HEK293 (cell line): Measurements from ENCODE around the gene HGS.

Source experiments
- CTCF ChIA-PET: fragments of 350-600 bp; formaldehyde crosslinking; extraction: SDS; loops from one replicate; lab custom pipeline; 2021; ENCODE audit warnings: antibody characterized with exemption; lab: Yijun Ruan, JAX
- POLR2A ChIA-PET: fragments of 300-600 bp; formaldehyde crosslinking; extraction: SDS; loops from one replicate; lab custom pipeline; 2020; ENCODE audit warnings: antibody characterized with exemption, inconsistent platforms; lab: Yijun Ruan, JAX
- H3K27ac ChIP-seq: fragments of 200-500 bp; sonication (Bioruptor generic); 2 replicates; pipeline ENCODE4 v1.5.1; 2014; ENCODE audit warnings: low read depth, low read length, control low read depth, inconsistent platforms; ENCODE audit errors: extremely low read depth
- H3K36me3 ChIP-seq, 2 experiments: fragments of 200-500 bp in 1 of 2; sonication (Bioruptor generic) in 1 of 2; 1 replicate in 1 of 2; 2 replicates in 1 of 2; pipeline ENCODE4 v1.5.1; 2014 to 2017; ENCODE audit warnings: inconsistent platforms in 2 of 2, low read length in 2 of 2; ENCODE audit not compliant: control insufficient read depth in 2 of 2, insufficient read depth in 1 of 2
- H3K4me1 ChIP-seq: fragments of 200-500 bp; sonication (Bioruptor generic); 2 replicates; pipeline ENCODE4 v1.5.1; 2014; ENCODE audit warnings: mild to moderate bottlenecking, low read length, inconsistent platforms; ENCODE audit not compliant: control insufficient read depth, insufficient read depth
- H3K4me3 ChIP-seq: 2 replicates; pipeline ENCODE4 v1.5.1; 2011; ENCODE audit warnings: low read depth, mild to moderate bottlenecking, control low read depth, low read length, moderate library complexity
- H3K9me3 ChIP-seq: fragments of 200-500 bp; sonication (Bioruptor generic); 2 replicates; pipeline ENCODE4 v1.5.1; 2014; ENCODE audit warnings: low read depth, low read length, inconsistent platforms; ENCODE audit not compliant: control insufficient read depth, insufficient read depth
- ELK4 ChIP-seq: IDR thresholded peaks from 2 replicates; pipeline ENCODE4 v1.6.1; 2011; ENCODE audit warnings: mild to moderate bottlenecking, low read depth, low read length, borderline replicate concordance
- FEZF1 ChIP-seq: fragments of 450-650 bp; formaldehyde crosslinking; IDR thresholded peaks from 2 replicates; pipeline ENCODE4 v1.5.1; 2016; ENCODE audit warnings: missing biosample characterization, missing genetic modification characterization
- GLI4 ChIP-seq: fragments of 450-650 bp; formaldehyde crosslinking; IDR thresholded peaks from 2 replicates; pipeline ENCODE4 v1.5.1; 2016; ENCODE audit warnings: missing biosample characterization, missing genetic modification characterization
- HOXC10 ChIP-seq: sonication (generic); formaldehyde crosslinking; IDR thresholded peaks from 2 replicates; pipeline ENCODE4 v1.8.1; 2023; ENCODE audit warnings: mild to moderate bottlenecking, missing genetic modification reagents
- KLF7 ChIP-seq: fragments of 450-650 bp; formaldehyde crosslinking; IDR thresholded peaks from 2 replicates; pipeline ENCODE4 v1.5.1; 2016; ENCODE audit warnings: missing biosample characterization, missing genetic modification characterization, borderline replicate concordance
- KLF9 ChIP-seq: fragments of 450-650 bp; formaldehyde crosslinking; IDR thresholded peaks from 2 replicates; pipeline ENCODE4 v1.5.1; 2016; ENCODE audit warnings: missing biosample characterization, missing genetic modification characterization, low read depth
- SETDB1 ChIP-seq: IDR thresholded peaks from one replicate; pipeline ENCODE4 v1.6.1; 2017; ENCODE audit warnings: mild to moderate bottlenecking, low read length, moderate library complexity, mixed read lengths; ENCODE audit not compliant: insufficient read length
- SP3 ChIP-seq: fragments of 450-650 bp; formaldehyde crosslinking; IDR thresholded peaks from 2 replicates; pipeline ENCODE4 v1.5.1; 2016; ENCODE audit warnings: missing biosample characterization, missing genetic modification characterization
- ZBTB1 ChIP-seq: fragments of 450-650 bp; formaldehyde crosslinking; IDR thresholded peaks from 2 replicates; pipeline ENCODE4 v1.5.1; 2016; ENCODE audit warnings: missing biosample characterization, missing genetic modification characterization
- ZBTB17 ChIP-seq: fragments of 450-650 bp; formaldehyde crosslinking; IDR thresholded peaks from 2 replicates; pipeline ENCODE4 v1.5.1; 2016; ENCODE audit warnings: missing biosample characterization, missing genetic modification characterization
- ZBTB7A ChIP-seq: fragments of 450-650 bp; formaldehyde crosslinking; IDR thresholded peaks from 2 replicates; pipeline ENCODE4 v1.5.1; 2016; ENCODE audit warnings: low read depth, missing biosample characterization, missing genetic modification characterization
- ZNF10 ChIP-seq: fragments of 450-650 bp; formaldehyde crosslinking; IDR thresholded peaks from 2 replicates; pipeline ENCODE4 v1.5.1; 2017; ENCODE audit warnings: missing biosample characterization, missing genetic modification characterization
- ZNF146 ChIP-seq: fragments of 450-650 bp; formaldehyde crosslinking; IDR thresholded peaks from 2 replicates; pipeline ENCODE4 v1.5.1; 2016; ENCODE audit warnings: missing biosample characterization, missing genetic modification characterization
- ZNF221 ChIP-seq: fragments of 450-650 bp; formaldehyde crosslinking; IDR thresholded peaks from 2 replicates; pipeline ENCODE4 v1.5.1; 2017; ENCODE audit warnings: missing biosample characterization, missing genetic modification characterization, borderline replicate concordance
- ZNF404 ChIP-seq: fragments of 450-650 bp; formaldehyde crosslinking; IDR thresholded peaks from 2 replicates; pipeline ENCODE4 v1.5.1; 2017; ENCODE audit warnings: missing biosample characterization, missing genetic modification characterization
- ZNF48 ChIP-seq: fragments of 450-650 bp; formaldehyde crosslinking; IDR thresholded peaks from 2 replicates; pipeline ENCODE4 v1.5.1; 2016; ENCODE audit warnings: missing biosample characterization, missing genetic modification characterization
- ZNF692 ChIP-seq: fragments of 450-650 bp; formaldehyde crosslinking; IDR thresholded peaks from 2 replicates; pipeline ENCODE4 v1.5.1; 2016; ENCODE audit warnings: missing biosample characterization, missing genetic modification characterization
- ZNF747 ChIP-seq: fragments of 450-650 bp; formaldehyde crosslinking; IDR thresholded peaks from 2 replicates; pipeline ENCODE4 v1.5.1; 2016; ENCODE audit warnings: missing biosample characterization, missing genetic modification characterization
- ZNF837 ChIP-seq: fragments of 450-650 bp; formaldehyde crosslinking; IDR thresholded peaks from 2 replicates; pipeline ENCODE4 v1.5.1; 2016; ENCODE audit warnings: missing biosample characterization, missing genetic modification characterization
- ZSCAN30 ChIP-seq: fragments of 450-650 bp; IDR thresholded peaks from 2 replicates; pipeline ENCODE4 v1.5.1; 2018; ENCODE audit warnings: missing biosample characterization, mild to moderate bottlenecking, missing genetic modification characterization, moderate library complexity
- TF ChIP-seq, protein P1 (sequence below): fragments of 450-650 bp; formaldehyde crosslinking; IDR thresholded peaks from 2 replicates; pipeline ENCODE4 v1.5.1; 2016; ENCODE audit warnings: missing biosample characterization, missing genetic modification characterization, low read depth
- TF ChIP-seq, protein P2 (sequence below): fragments of 450-650 bp; formaldehyde crosslinking; IDR thresholded peaks from 2 replicates; pipeline ENCODE4 v1.5.1; 2016; ENCODE audit warnings: missing biosample characterization, missing genetic modification characterization

Gene HGS

GRCh38 chr17:81707725-81708646, 24.2 kb downstream of the HGS start (continued):
- TF ChIP-seq SETDB1 (no peak), HOXC10 (CRISPR knock-in tag) (no peak), KLF9 (tag by site-specific recombination) (peak; percentile 64), ZNF747 (tag by site-specific recombination) (no peak), GLI4 (tag by site-specific recombination) (no peak), ZNF692 (tag by site-specific recombination) (peak; percentile 76), ZSCAN30 (tag by site-specific recombination) (no peak), KLF7 (tag by site-specific recombination) (no peak)
- TF ChIP-seq, protein P1, sequence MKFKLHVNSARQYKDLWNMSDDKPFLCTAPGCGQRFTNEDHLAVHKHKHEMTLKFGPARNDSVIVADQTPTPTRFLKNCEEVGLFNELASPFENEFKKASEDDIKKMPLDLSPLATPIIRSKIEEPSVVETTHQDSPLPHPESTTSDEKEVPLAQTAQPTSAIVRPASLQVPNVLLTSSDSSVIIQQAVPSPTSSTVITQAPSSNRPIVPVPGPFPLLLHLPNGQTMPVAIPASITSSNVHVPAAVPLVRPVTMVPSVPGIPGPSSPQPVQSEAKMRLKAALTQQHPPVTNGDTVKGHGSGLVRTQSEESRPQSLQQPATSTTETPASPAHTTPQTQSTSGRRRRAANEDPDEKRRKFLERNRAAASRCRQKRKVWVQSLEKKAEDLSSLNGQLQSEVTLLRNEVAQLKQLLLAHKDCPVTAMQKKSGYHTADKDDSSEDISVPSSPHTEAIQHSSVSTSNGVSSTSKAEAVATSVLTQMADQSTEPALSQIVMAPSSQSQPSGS (tag by site-specific recombination): no peak

- no peaks in the 10 kb centered on the region for H3K9me3 ChIP-seq
- H3K36me3 ChIP-seq: peaks cover 17 to 53% of the 10 kb centered on the region in 2 experiments
- no peak overlapping the region for H3K4me3 ChIP-seq
- peaks cover 9% of the 10 kb centered on the region; the same call in 1 of the 2 replicates for H3K4me1 ChIP-seq
- H3K27ac ChIP-seq: no peak overlapping the region
- ChIA-PET CTCF (interaction anchor here (1.2 kb wide), 1 partner anchor 22 kb away, joined by 4 read pairs; no protein-coding TSS in a partner anchor), POLR2A (interaction anchor here (0.6 to 2.6 kb wide), 6 partner anchors 11 to 158 kb away, joined by 4 to 17 read pairs (median 8); partner anchors contain the start of genes ARL16 and HGS)
- TF ChIP-seq ZNF10 (tag by site-specific recombination) (no peak), KLF7 (tag by site-specific recombination) (no peak), ZBTB17 (no peak; the same call in 1 of the 2 replicates), HOXC10 (CRISPR knock-in tag) (no peak), ZNF48 (tag by site-specific recombination) (no peak), ZNF404 (tag by site-specific recombination) (no peak), ZBTB1 (tag by site-specific recombination) (no peak)
Measured at GRCh38 chr17:81708739-81709185, 25.0 kb downstream of the HGS start.

DNA sequence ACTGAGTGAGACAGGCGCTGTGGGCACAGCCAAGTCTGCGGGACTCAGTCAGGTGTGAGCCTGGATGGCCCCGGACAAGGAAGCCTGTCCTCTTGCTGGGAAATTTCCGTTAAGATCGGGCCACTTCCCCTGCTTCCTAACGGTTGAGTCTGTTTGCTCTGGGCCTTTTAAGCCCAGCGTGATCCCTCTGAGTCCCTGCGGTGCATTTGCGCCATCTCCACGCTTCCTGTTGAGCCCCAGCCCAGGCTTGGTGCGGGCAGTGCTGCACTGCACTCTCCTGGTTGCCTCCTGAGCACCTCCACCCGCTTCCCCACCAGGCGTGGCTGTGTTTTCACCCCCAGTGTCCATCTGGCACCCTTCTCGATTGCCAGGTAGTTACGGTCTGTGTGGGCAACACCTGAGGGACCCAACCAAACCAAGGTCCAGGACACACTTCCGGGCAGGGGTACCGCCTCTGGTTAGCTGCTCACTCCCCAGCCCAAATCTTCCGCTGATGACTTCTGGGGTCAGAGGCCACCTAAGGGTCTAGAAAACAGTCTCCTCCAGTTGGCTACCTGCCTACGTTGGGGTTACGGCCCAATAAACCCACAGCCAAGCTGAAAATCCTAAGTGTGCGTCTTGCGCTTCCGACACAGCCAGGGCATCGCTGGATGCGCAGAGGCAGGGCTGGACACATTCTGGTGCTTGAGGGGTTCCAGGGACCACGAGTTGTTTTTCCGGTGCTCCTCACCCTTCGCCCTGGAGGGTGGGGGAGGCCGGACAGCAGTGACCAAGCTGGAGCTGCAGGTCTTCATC, 26.9 kb downstream of the HGS start:
- POLR2A ChIA-PET: interaction anchor here (0.6 to 6.4 kb wide), 10 partner anchors 8 to 473 kb away, joined by 3 to 55 read pairs (median 3); partner anchors contain the start of genes ARL16, HGS and MRPL12
- no peaks in the 10 kb centered on the region for H3K9me3 ChIP-seq
- peaks cover 5 to 57% of the 10 kb centered on the region in 2 experiments; a peak in 2 of 3 replicates for H3K36me3 ChIP-seq
- CTCF ChIA-PET: interaction anchor here (1.2 kb wide), 1 partner anchor 35 kb away, joined by 3 read pairs; no protein-coding TSS in a partner anchor
- peak overlapping the region; percentile 87; the same call in 1 of the 2 replicates for H3K27ac ChIP-seq
- no peak overlapping the region for H3K4me3 ChIP-seq
- H3K4me1 ChIP-seq: peaks cover 9% of the 10 kb centered on the region; the same call in 1 of the 2 replicates
- peak; percentile 17; the same call in 1 of the 2 replicates for TF ChIP-seq FEZF1 (tag by site-specific recombination)
- TF ChIP-seq ZNF146 (tag by site-specific recombination): no peak
- TF ChIP-seq ZNF221 (tag by site-specific recombination): no peak
- 0 out of 2 replicates have a peak, but pooled peaks have one; percentile 23 for TF ChIP-seq ZNF10 (tag by site-specific recombination)
- TF ChIP-seq, protein P2, sequence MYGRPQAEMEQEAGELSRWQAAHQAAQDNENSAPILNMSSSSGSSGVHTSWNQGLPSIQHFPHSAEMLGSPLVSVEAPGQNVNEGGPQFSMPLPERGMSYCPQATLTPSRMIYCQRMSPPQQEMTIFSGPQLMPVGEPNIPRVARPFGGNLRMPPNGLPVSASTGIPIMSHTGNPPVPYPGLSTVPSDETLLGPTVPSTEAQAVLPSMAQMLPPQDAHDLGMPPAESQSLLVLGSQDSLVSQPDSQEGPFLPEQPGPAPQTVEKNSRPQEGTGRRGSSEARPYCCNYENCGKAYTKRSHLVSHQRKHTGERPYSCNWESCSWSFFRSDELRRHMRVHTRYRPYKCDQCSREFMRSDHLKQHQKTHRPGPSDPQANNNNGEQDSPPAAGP (tag by site-specific recombination): 0 out of 2 replicates have a peak, but pooled peaks have one; percentile 19
- TF ChIP-seq ELK4: no peak
- no peak for TF ChIP-seq SP3 (tag by site-specific recombination)
- TF ChIP-seq ZNF837 (tag by site-specific recombination): peak; percentile 8; the same call in 1 of the 2 replicates
- no peak for TF ChIP-seq ZBTB7A
